GM18519 (cell line): ENCODE results near the gene SLCO4A1.
A peak's percentile ranks its signal among the peaks of the same experiment; 100 is the strongest.

Experiments
- ATAC-seq: cut with Tn5 transposase; IDR thresholded peaks from one replicate; pipeline ENCODE4 v1.9.1; 2021; ENCODE audit warnings: mild to moderate bottlenecking, moderate library complexity; ENCODE audit not compliant: unreplicated experiment, low FRiP score

Gene SLCO4A1

GRCh38 chr20:62648318-62648995 is 6.2 kb downstream of the SLCO4A1 start:
- ATAC-seq: no peak

GRCh38 chr20:62649140-62649539 is 6.8 kb downstream of the SLCO4A1 start:
- ATAC-seq: no peak

- no peak for ATAC-seq
Observed at GRCh38 chr20:62650551-62651284, 8.4 kb downstream of the SLCO4A1 start.

GRCh38 chr20:62651285-62652021 is 9.2 kb downstream of the SLCO4A1 start:
- ATAC-seq: no peak

GRCh38 chr20:62652041-62652893 is 10.0 kb downstream of the SLCO4A1 start:
- ATAC-seq: peak; percentile 39

GRCh38 chr20:62652894-62653305 is 10.6 kb downstream of the SLCO4A1 start:
- ATAC-seq: no peak

- no peak for ATAC-seq
Observed at GRCh38 chr20:62653373-62653772, 11.1 kb downstream of the SLCO4A1 start.

GRCh38 chr20:62653951-62654685 is 11.8 kb downstream of the SLCO4A1 start:
- ATAC-seq: no peak

GRCh38 chr20:62655282-62656196 is 13.2 kb downstream of the SLCO4A1 start:
- ATAC-seq: no peak

GRCh38 chr20:62656197-62656918 is 14.1 kb downstream of the SLCO4A1 start:
- ATAC-seq: no peak

GRCh38 chr20:62656919-62657588 is 14.8 kb downstream of the SLCO4A1 start:
- no peak for ATAC-seq

- no peak for ATAC-seq
Observed at GRCh38 chr20:62657589-62657942, 15.3 kb downstream of the SLCO4A1 start.

- no peak for ATAC-seq
Observed at GRCh38 chr20:62657956-62658355, 15.7 kb downstream of the SLCO4A1 start.

GRCh38 chr20:62658593-62659178 is 16.4 kb downstream of the SLCO4A1 start:
- no peak for ATAC-seq

GRCh38 chr20:62659488-62660239 is 17.4 kb downstream of the SLCO4A1 start:
- ATAC-seq: no peak

GRCh38 chr20:62660240-62660615 is 17.9 kb downstream of the SLCO4A1 start:
- no peak for ATAC-seq

- no peak for ATAC-seq
Observed at GRCh38 chr20:62660768-62661167, 18.5 kb downstream of the SLCO4A1 start.
